HK-2 (cell line): ENCODE measurements around the gene NPL.
A peak's percentile ranks its signal among the peaks of the same experiment; 100 is the strongest.

Experiments
- DNase-seq: peaks from one replicate; pipeline ENCODE4 v3.0.0-alpha.2; 2018; ENCODE audit not compliant: unreplicated experiment

The NPL gene

DNA sequence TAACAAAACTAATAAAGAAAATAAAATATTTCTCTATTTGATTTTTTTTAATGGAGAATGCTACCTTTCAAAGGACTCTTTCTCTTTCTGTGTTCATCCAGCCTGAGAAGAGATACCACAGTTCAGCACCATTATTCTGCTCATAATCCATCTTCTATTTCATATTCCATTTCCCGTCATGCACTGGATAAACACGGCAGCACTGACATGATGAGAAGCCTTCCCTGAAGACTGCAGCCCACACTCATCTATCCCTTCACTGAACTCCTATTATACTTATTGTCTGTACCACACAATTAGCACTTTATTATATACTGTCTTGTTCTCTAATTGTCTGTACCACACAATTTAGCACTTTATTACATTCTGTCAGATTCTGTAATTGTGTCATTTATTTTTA lies 10.7 kb upstream of the NPL start:
- DNase-seq: no peak

GRCh38 chr1:182779530-182779929 lies 10.0 kb upstream of the NPL start:
- DNase-seq: no peak

GRCh38 chr1:182781841-182782586 lies 7.6 kb upstream of the NPL start:
- DNase-seq: peak; percentile 54

DNA sequence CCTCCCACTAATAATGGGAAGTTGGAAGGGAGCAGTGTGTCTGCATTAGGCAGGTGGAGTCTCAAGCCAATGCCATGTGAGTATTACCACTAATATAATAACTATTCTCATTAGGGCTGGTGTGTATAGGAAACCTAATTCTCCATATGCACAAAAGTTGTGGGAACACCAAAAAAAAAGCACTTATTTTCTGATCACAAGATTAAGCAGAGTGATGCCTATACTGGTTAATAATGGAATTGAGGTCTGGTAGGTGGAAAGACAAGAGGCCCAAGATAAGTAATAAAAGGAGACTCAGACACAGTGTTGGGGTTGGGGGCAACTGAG lies 7.0 kb upstream of the NPL start:
- no peak for DNase-seq

- DNase-seq: no peak
Observed at GRCh38 chr1:182783068-182783467, 6.5 kb upstream of the NPL start.

DNA sequence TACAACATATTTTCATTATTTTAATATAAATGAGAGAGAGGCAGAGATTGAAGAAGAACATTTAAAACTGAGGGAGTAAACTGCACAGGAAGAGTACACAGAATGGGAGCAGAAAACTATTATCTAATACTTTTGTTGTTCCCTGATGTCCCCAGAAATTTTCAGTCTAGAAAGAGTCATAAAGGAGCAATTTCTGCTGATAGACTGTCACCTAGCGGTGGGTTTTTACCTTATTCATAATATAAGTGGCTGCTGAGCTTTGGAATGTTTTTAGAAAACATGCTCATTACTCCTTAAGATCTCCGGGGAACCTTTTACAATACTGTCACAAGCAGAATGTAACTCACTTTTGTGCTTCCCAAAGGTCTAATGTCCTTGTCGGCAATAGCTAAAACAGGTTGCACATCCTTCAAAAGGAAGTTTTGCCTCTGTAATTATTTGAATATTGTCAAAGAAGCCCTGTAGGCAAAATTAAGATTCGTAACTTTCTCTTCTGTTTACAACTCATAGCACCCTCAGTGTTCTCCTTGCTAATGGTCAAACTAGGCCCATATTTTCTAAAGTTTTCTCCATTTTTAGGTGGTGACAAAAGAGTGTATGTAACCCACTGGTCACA lies 4.9 kb upstream of the NPL start:
- no peak for DNase-seq

GRCh38 chr1:182785181-182785580 lies 4.4 kb upstream of the NPL start:
- no peak for DNase-seq

DNA sequence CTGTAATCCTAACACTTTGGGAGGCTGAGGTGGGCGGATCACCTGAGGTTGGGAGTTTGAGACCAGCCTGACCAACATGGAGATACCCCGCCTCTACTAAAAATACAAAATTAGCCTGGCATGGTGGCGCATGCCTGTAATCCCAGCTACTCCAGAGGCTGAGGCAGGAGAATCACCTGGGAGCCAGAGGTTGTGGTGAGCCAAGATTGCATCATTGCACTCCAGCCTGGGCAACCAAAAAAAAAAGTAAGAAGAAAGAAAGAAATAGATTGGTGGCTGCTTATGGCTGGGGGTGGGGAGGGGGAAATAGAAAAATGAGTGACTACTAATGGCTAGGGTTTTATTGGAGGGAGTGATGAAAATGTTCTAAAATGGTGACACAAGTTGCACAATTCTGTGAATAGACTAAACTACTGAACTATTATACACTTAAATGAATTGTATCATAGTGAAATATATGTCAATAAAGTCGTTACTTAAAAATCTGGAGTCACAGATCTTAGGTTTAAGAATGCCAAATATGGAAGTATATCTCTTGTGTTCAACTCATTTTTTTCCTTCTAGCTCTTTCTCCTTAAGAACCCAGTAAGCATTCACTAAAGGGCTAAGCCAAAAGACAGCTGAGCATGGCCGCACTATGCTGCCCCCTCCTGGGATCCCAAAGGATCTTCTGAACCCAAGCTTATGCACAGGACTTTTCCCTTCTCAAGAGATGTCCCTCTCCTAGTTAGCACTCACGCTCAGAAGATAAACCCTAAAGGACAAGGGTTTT lies 3.2 kb upstream of the NPL start:
- peak; percentile 26 for DNase-seq

GRCh38 chr1:182786995-182787324 lies 2.6 kb upstream of the NPL start:
- DNase-seq: no peak

DNA sequence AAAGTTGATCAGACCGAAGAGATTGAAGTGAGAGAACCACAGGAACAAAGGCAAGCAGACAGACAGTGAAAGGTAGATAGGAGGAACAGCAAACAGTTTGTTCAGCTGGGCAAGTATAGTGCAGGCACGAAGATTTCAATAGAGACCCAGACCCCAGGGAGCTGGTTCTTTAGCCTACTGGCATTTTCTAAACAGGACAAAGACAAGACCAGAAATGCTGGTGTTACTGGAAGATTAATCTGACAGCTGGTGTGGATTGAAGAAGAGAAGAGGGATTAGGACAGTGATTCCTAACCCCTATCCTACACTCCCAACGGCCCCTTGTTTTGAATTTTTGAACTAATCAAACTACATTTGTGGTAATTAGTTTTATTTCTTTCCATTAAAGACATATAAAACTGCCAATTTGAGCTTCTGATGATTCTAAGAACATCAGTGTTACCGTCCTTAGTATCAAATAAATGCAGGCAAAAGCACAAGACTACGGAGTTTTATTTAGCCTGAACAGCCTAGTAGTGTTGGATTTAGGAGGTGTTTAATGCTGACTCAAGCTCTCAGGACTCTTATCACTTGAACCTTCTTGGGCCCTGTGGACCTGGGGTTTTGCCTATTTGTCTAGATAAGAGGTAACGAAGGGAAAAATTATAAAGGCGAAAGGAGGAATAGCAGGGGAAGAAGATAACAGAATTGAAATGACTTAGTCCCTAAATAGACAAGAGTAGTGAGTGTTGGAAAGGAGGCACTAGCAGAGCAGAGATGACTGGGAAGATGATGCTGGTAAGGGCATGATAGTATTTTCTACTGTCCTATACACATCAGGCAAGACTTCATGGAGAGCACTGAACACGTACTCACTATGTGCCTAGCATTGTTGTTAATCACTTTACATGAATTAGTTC lies 2.0 kb downstream of the NPL start:
- DNase-seq: no peak

GRCh38 chr1:182794091-182794490 lies 4.5 kb downstream of the NPL start:
- DNase-seq: no peak

- no peak for DNase-seq
Observed at GRCh38 chr1:182794676-182795201, 5.2 kb downstream of the NPL start.

DNA sequence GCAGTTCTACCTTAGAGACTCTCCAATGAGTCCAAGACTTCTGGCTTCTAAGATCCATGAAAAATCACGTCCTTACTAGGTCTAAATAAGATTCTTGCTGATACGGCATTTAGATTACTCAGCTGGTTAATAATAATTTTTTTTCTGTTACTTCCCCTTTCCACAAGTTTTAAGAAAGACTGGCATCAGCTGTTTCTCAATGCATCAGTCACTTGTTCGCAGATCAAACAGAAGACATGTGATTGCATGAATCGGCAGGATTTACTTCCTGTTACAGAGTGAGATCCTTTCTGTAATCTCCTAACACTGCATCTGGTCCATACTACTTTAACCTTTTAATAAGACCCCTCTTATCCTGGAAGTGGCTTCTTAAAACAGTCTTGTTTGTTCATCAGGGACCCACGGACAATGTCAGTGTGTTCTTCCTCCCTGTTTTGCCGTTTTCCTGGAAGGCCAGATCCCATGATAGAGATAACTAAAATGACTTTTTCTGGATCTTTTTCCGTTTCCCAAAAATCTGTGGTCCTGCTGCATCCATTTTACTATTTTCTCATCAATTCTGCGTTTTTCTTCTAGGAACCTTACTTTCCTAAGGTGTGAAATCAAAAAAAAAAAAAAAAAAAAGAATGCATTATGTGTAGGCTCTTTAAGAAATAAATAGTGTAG lies 6.1 kb downstream of the NPL start:
- no peak for DNase-seq

GRCh38 chr1:182802006-182802803 lies 12.6 kb downstream of the NPL start:
- DNase-seq: no peak

DNA sequence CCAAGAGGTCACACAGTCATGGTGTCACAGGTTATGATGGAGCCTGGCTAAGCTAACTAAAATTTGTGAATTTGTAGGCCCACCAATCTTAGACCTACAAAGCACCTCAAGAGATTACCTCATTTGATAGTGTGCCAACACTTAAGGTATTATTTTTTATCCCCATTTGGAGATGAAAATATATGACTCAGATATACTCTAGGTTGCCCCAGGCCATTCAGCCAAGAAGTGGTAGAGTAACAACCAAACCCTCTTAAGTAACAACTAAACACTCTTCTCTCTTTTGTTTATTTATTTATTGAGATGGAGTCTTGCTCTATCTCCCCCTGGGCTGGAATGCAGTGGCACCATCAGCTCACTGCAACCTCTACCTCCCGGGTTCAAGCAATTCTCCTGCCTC lies 14.3 kb downstream of the NPL start:
- DNase-seq: no peak

DNA sequence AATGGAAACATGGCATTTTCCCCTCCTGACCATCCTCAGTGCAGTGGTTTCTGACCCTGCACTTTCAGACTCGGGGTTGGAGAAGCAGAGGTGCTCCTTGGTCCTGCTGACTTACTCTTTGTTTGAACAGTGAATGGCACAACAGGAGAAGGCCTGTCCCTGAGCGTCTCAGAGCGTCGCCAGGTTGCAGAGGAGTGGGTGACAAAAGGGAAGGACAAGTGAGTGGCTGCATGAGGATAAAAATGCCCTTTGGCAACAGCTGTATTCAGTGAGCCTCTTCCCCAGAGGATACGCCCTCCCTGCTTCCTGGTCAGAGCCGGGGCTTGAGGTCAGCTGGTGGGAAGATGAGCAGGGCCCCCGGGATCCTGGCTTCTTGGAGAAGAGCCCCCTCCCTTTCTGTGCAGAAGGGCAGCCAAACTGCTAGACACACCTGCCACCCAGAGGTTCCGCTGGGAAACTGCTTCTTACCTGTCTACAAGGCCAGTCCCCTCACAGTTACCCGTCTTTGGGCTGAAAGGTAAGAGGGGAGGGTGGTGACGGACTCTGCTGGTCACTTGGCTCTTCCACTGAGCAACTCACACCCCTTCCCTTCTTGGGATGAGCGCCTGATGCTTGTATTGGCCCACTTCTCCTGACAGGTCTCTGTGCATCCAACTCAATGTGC lies 16.6 kb downstream of the NPL start:
- no peak for DNase-seq

- no peak for DNase-seq
Observed at GRCh38 chr1:182807907-182808306, 18.3 kb downstream of the NPL start.

- DNase-seq: no peak
Observed at GRCh38 chr1:182809414-182809957, 19.9 kb downstream of the NPL start.

DNA sequence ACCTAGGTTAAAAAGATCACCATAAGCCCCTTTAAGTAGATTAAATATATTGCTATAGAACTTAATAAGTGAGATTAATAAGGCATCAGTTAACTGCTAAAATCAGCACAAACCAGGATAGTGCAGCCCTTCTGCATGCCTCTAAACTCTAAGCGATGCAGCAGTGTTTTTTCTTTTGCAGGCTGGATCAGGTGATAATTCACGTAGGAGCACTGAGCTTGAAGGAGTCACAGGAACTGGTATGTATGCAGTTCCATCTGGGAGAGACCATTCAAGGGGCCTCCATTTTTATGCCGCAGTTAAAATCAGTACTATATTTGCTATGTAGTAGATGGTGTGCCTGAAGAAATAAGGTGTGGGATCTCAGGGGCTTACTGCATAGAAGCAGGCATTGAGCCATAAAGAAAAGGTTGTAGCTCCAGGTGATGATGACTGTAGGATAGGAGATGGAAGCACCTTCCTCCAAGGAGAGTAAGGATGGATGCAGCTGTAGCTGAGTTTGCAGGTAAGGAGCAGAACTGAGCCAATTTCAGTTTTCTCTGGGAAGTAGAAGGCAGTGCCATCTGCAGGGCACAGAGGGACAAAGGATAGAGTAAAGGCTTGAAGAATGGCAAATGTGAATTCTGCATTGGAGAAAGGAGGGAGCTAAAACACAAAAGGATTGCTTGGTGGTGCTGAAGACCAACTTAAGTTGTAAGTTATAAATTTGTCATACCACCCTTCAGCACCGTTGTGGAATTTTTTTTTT lies 22.6 kb downstream of the NPL start:
- no peak for DNase-seq
